GM19351 (cell line): ENCODE results near the gene C5orf47.

ENCODE experiments used
- ATAC-seq: cut with Tn5 transposase; IDR thresholded peaks from one replicate; pipeline ENCODE4 v1.9.1; 2021; ENCODE audit warnings: mild to moderate bottlenecking, moderate library complexity; ENCODE audit not compliant: unreplicated experiment

The C5orf47 gene, protein sequence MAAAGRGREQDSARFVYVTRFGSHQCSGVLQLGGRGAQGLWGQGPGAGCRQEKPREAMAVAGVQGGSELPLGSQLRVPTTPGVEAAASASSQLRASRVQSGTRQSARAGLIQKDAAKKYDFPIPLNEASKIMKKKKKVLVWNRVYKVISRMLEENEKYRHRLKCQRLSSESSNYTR

DNA sequence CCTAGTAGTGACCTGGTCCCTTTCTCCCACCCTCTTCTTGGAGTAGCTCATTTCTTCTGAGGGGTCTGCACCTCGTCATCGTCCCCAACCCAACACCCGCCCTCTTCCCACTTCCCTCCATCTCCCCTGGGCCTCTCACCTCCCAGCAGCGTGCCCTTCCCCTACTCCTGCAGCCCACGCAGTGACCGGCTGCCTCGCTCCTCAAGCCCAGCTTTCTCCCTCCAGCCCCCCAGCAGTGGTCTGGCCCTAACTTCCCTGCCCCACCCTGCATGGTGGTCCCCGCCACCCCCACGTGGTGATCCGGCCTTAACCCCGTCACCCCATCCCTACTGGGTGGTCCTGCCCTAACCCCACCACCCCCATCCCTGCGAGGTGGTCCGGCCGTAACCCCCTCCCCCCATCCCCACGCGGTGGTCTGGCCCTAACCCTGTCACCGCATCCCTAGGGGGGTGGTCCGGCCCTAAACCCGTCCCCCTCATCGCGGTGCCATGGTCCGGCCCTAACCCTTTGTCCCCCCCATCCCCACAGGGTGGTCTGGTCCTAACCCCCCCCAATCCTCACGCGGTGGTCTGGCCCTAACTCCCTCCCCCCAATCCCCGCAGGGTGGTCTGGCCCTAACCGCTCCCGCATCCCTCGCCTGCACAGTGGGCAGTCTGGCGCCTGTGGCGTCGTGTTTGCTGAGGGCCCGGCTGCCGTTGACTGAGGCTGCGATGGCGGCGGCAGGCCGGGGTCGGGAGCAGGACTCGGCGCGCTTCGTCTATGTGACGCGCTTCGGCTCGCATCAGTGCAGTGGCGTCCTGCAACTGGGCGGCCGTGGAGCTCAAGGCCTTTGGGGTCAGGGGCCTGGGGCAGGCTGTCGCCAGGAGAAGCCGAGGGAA is at the start of gene C5orf47:
Gene C5orf47 (plus strand): TSS at position 617 of the 878 bp plus-strand sequence. CDS start 94 bp downstream, at position 711.
- no peak for ATAC-seq

DNA sequence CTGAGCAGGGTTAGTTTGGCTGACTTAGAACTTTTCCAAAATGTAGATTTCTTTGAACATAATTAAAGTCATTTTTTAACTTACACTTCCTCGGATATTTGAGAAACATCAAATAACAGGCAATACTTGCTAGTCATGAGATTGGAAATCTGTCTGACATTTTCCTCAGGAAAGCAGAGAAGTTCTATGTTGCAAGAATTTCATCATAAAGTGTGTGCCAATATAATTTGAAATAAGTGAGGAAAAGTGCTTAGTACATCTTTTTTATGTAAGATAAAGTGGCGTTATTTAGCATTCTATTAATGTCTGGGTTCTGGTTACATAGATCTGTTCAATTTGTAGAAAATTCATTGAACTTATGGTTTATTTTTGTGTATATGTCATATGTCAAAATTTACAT is 48.7 kb upstream of the C5orf47 start:
- ATAC-seq = no peak

DNA sequence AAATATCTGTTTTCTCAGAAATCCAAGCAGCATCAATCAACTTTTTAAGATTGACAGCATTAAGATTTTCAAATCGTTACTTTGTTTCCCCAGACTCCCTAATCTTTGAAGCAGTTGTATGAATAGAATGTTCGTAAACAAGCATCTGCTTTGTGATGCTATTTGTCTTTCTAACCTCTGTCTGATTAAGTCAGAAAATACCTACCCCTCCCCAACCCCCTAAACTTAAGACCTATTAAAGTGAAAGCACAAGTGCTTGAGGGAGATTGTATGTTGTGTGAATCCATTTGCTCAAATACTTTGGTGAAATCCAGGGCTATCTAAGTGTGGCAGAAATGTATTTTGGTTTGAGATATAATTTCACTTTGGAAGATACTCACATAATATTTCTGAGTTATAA is 47.9 kb upstream of the C5orf47 start:
- no peak for ATAC-seq

GRCh38 chr5:173941758-173942401 is 47.1 kb upstream of the C5orf47 start:
- no peak for ATAC-seq

DNA sequence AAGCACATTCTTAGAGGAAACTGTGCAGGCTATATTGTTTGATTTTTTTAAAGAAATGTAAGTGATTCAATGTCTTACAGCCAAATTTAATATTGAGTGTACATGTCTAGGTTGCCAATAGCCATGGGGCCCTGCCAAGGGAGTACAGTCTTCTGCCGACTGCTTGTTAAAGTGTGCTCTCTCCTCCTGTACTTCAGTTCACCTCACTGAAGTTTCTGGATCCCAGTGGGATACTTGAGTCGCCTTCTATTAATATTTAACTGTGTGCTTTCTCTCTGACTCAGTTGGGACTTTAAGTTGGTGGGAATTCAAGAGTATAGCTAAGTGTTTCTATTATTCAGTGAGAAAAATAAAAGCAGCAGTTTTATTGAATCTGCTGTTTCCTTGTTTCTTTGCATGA is 44.5 kb upstream of the C5orf47 start:
- ATAC-seq = no peak

GRCh38 chr5:173945160-173945559 is 43.8 kb upstream of the C5orf47 start:
- ATAC-seq = no peak

- ATAC-seq = no peak
Measured at GRCh38 chr5:173946323-173946722, 42.6 kb upstream of the C5orf47 start.

GRCh38 chr5:173950829-173951228 is 38.1 kb upstream of the C5orf47 start:
- ATAC-seq = no peak

GRCh38 chr5:173953528-173954090 is 35.4 kb upstream of the C5orf47 start:
- no peak for ATAC-seq

DNA sequence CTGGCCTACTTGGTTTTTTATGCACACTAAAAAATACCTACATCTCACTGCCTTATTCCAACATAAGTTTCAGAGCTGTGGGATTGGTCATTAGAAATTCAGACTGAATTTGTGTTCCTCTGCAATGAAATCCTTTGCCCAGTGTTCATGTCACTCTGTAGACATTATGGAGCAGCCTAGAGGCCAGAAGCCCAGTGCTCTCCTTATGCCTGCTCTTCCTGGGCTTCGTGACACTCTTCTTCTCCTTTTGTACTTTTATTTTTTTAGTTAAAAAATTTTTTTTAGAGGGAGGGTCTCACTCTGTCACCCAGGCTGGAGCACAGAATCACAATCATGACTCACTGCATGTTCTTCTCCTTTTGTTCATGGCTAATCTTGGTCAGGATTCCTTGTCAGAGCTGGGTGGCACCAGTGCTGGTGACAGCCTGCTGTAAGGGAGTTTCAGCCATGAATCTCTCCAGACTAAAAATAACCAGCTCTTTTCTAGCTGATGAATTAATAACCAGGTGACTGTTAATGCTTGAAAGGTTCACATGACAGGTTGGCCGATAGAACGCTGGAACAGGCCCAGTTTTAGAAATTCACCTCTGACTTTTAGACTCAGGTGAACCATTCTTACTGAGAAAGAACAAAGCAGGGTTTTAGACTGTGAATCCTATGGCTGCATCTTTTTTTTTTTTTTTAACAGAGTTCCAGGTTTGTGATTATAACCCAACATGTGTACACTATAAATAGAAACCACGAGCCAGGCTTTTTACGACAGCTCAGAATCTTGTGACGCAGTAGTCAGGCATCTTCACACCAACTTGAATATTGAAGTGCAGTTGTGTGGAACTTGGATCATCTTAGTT is 34.1 kb upstream of the C5orf47 start:
- ATAC-seq = no peak

GRCh38 chr5:173960986-173961385 is 28.0 kb upstream of the C5orf47 start:
- no peak for ATAC-seq

- no peak for ATAC-seq
Measured at GRCh38 chr5:173961418-173961817, 27.6 kb upstream of the C5orf47 start.

GRCh38 chr5:173962436-173962972 is 26.5 kb upstream of the C5orf47 start:
- no peak for ATAC-seq

DNA sequence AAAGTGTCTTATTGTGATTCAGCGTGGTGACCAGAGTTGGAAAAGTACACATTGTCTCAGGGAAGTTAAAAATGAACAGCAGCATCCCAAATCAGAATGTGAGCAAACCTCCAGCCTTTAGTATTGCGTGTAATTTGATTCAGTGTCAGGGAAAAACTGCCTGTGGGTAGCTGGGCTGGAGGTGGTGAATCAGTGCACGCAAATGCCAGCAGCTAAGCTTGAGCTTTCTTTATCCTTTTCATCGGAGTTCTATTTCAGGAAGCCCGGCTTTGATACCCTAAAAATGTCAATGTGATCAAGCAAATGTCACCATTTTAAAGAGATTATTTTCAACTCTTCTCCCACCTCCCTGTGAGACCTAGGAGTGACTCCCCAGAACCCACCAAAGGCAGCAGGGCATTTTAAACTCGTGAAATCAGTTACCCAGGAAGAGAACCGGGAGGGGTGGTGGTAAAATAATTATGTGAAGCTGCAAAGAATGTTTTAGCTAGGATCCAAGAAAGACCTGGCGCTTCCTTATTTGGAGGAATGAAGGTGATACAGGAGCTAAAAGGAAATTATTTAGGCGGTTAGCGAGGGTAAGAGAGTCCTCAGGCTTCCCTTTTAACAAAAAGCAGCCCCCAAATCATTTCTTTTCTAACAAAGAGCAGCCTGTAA is 25.7 kb upstream of the C5orf47 start:
- ATAC-seq = no peak

- ATAC-seq = no peak
Measured at GRCh38 chr5:173963867-173964441, 25.0 kb upstream of the C5orf47 start.

GRCh38 chr5:173964506-173964905 is 24.5 kb upstream of the C5orf47 start:
- no peak for ATAC-seq

- ATAC-seq = no peak
Measured at GRCh38 chr5:173967241-173967640, 21.7 kb upstream of the C5orf47 start.

DNA sequence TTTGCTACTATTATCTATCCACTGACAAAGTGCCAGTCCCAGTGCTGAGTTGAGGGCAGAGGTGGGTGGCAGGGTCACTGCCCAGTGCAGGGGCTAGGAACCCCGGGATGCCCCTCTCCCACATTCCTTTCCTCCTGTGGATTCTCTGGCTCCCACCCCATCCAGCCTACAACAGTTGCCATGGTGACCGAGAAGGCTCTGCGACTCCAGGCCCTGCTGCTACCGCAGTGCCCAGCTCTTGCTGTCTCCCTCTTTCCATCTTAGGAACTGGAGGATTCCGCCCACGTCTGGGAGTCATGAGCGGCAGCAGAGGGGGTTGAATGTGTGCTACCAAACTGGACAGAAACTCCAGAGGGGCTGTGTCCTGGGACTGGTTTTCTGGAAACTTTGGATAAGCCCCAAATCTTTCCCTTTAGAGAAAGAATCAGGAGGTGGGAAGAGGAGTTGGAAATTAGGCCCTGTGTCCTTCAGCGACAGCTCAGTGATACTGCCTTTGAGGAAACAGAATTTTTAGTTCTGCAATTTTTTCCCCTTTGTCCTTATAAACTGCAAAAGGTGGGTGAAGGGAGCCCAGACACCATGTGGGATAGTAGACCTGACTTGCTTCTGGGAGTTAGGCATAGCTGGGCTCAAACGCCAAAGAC is 20.7 kb upstream of the C5orf47 start:
- ATAC-seq = no peak
